AG09309 (cell line): ENCODE data around the gene DDX49.
A peak's percentile ranks its signal among the peaks of the same experiment; 100 is the strongest.

Experiments
- DNase-seq: peaks from one replicate; pipeline ENCODE4 v3.0.0-alpha.2; 2010; ENCODE audit warnings: low read depth
- H3K4me3 ChIP-seq: 2 replicates; pipeline ENCODE4 v1.5.1; 2011; ENCODE audit warnings: mild to moderate bottlenecking, low read depth, low read length, moderate library complexity; ENCODE audit not compliant: control insufficient read depth
- TF ChIP-seq, protein P1 (sequence below): IDR thresholded peaks from 2 replicates; pipeline ENCODE4 v1.5.1; 2011; ENCODE audit warnings: mild to moderate bottlenecking, low read depth, low read length, inconsistent platforms; ENCODE audit not compliant: insufficient read depth, control insufficient read depth; ENCODE audit errors: missing control alignments

DDX49 gene

DNA sequence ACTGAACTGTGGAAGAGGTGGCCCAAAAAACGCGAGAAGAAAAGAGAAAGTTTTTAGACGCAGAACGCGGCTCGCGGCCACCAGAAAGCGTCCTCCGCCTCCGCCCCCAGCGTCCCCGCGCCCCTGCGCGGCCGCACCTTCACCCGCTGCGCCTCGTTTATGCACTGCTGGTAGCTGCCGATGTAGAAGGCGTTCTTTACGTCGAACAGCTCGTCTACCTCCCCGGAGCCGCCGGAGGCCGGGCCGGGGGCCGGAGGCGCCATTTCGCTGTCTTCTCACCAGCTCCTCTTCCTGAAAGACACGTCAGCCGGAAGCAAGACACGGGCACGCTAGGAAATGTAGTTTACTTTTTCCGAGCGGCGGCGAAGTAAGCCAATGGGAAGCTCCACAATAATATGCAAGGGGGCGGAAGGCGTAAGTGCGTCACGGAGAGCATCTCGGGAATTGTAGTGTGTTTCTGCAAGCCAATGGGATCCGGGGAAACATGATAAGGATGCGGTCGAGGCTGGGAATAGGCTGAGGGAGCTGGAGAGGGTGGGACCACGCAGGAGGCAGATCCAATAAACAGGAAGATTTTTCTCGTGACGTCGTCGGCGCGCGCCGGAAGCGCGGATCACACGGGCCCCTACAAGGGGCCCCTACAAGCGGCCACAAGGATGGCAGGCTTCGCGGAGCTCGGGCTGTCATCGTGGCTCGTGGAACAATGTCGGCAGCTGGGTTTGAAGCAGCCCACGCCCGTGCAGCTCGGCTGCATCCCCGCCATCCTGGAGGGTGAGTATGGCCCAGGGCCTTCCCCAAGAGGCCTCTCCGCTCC is at the start of gene DDX49, which contains the start of gene COPE:
DDX49 (plus strand) TSS at position 630 of the 814 bp plus-strand sequence; CDS start at position 657, 27 bp downstream.
COPE (minus strand) TSS at position 302 of the 814 bp plus-strand sequence; CDS start at position 263, 39 bp downstream.
- H3K4me3 ChIP-seq: peak within 1 kb of the TSS; percentile 99
- DNase-seq: peak; percentile 99
- TF ChIP-seq, protein P1, sequence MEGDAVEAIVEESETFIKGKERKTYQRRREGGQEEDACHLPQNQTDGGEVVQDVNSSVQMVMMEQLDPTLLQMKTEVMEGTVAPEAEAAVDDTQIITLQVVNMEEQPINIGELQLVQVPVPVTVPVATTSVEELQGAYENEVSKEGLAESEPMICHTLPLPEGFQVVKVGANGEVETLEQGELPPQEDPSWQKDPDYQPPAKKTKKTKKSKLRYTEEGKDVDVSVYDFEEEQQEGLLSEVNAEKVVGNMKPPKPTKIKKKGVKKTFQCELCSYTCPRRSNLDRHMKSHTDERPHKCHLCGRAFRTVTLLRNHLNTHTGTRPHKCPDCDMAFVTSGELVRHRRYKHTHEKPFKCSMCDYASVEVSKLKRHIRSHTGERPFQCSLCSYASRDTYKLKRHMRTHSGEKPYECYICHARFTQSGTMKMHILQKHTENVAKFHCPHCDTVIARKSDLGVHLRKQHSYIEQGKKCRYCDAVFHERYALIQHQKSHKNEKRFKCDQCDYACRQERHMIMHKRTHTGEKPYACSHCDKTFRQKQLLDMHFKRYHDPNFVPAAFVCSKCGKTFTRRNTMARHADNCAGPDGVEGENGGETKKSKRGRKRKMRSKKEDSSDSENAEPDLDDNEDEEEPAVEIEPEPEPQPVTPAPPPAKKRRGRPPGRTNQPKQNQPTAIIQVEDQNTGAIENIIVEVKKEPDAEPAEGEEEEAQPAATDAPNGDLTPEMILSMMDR: no peak

DNA sequence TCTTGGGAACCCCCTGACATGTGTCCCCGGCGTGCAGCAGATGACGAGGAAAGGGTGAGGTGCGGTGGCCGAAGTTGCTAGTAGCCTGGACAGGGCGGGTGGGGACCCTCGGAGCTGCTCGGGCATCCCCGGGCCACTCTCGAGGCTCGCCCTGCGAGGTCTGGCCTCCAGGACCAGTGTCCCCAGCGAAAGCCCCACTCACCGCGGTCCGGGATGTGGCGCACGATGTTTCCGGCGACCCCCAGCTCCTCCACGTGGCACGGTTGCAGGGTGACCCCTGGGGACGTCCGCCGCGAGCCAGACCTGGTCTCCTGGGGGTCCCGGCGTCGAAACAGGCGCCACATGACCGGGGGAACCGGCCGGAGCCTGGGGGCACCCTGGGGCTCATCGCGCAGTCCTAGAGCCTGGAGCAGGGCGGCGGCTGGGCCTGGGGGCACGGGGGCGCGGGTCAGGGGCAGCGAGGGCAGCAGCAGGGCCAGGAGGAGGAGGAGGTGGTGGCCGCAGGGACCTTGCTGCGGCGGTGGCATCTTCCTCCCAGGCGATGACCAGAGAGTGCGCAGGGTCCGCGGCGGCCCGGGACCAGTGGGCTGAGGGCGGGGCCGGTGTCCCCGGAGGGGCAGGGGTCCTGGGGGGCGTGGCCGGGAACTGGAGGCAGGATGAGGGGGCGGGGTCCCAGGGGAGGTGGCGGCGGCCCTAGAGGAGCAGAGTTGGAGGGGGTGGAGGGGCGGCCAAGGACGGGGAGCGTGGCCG is 49.6 kb upstream of the DDX49 start:
- H3K4me3 ChIP-seq: no peak overlapping the region
- TF ChIP-seq, protein P1: no peak
- no peak for DNase-seq

DNA sequence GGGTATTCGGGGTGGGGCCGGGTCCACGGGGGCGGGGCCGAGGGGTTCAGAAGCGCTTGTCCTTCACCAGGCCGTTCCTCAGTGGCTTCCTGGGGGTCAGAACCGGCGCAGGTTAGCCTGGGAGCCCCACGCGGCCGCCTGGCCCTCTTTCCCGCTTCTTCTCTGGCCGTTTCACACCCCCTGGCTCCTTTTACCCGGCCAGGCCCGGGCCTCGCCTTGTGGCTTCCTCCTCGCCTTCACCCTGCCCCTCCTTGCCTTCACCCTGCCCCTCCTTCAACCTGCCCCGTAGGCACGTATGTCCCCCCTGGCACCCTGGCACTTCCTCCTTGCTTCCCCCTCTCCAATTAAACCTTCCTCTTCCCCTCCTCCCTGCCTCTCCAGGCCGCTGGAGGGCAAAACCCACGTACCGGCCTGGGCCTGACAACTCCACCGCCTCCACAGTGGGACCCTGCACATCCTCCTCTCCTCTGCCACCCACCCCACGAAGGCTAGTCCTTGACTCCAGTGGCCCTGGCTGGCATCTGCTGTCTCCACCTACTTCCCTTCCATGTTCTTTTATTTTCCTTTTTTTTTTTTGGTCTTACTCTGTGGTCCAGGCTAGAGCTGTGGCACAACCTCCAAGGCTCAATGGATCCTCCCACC is 48.9 kb upstream of the DDX49 start:
- TF ChIP-seq, protein P1: no peak
- H3K4me3 ChIP-seq: no peak overlapping the region
- DNase-seq: no peak

- TF ChIP-seq, protein P1: no peak
- DNase-seq: no peak
- H3K4me3 ChIP-seq: no peak overlapping the region
Measured at GRCh38 chr19:18871543-18871942, 48.0 kb upstream of the DDX49 start.

- TF ChIP-seq, protein P1: no peak
- DNase-seq: peak; percentile 16
- H3K4me3 ChIP-seq: no peak overlapping the region
Measured at GRCh38 chr19:18875726-18876125, 43.8 kb upstream of the DDX49 start.

DNA sequence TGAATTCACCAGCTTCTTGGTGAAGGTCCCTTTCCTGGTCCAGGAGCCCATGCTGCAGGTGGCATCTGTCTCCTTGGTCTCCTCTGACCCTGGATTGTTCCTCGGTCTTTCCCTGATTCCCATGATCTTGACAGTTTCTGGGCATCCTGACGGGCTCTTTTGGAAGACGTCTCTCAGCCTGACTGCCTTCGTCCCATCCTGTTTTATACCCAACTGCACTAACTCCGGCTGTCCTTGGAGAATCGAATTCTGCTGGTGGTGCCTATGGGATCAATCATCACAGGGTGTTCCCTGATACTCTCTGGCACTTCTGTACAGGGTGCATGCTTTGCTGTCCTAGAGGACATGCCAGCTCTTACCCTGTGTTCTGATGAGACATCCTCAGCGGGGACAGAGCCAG is 42.6 kb upstream of the DDX49 start:
- no peak overlapping the region for H3K4me3 ChIP-seq
- no peak for DNase-seq
- TF ChIP-seq, protein P1: no peak
